ENCODE data around the gene TMEM132E. TPM values are rescaled to one million over a fixed set of nuclear protein-coding genes. Genes with fewer than 3 reads are reported as not detected.

The TMEM132E gene
- total and polyA plus RNA-seq, 3 donors from 2014 or later: 2.6 to 3.6 (median 3.1) TPM

- no peaks in the 10 kb centered on the region for H3K36me3 ChIP-seq (ENCODE audit: low read depth, missing control alignments)
- H3K9me3 ChIP-seq: no peaks in the 10 kb centered on the region
- no peak overlapping the region for H3K4me3 ChIP-seq
- no peak for TF ChIP-seq POLR2A (IDR thresholded peaks at IDR 0.05)
- no peak for TF ChIP-seq CTCF (IDR thresholded peaks at IDR 0.05)
- 42 to 49% methylated on average over 22 of the region's 22 CpGs for WGBS, 2 donors
- no peak for DNase-seq
- H3K27me3 ChIP-seq: no peaks in the 10 kb centered on the region
- no peaks in the 10 kb centered on the region for H3K4me1 ChIP-seq
- intact Hi-C loops (cut with DNase I; ENCODE audit: low total_unique reads): no loop called here
- no peak overlapping the region for H3K27ac ChIP-seq
These were observed 86.7 kb downstream of the TMEM132E start for GRCh38 chr17:34665819-34666763.

- TF ChIP-seq POLR2A (IDR thresholded peaks at IDR 0.05) (no peak), CTCF (IDR thresholded peaks at IDR 0.05) (no peak)
- no peaks in the 10 kb centered on the region for H3K36me3 ChIP-seq (ENCODE audit: low read depth, missing control alignments)
- no peaks in the 10 kb centered on the region for H3K27me3 ChIP-seq
- H3K4me3 ChIP-seq: no peak overlapping the region
- DNase-seq: no peak
- H3K27ac ChIP-seq: no peak overlapping the region
- H3K4me1 ChIP-seq: no peaks in the 10 kb centered on the region
- H3K9me3 ChIP-seq: no peaks in the 10 kb centered on the region
- 79 to 83% methylated on average over 1 to 2 of the region's 2 CpGs for WGBS, 2 donors
- intact Hi-C loops (cut with DNase I; ENCODE audit: low total_unique reads): no loop called here
These were observed 88.3 kb downstream of the TMEM132E start for GRCh38 chr17:34667656-34668055.

GRCh38 chr17:34668206-34668605 is 88.8 kb downstream of the TMEM132E start:
- no peak for TF ChIP-seq CTCF (IDR thresholded peaks at IDR 0.05)
- no peak for TF ChIP-seq POLR2A (IDR thresholded peaks at IDR 0.05)
- no peaks in the 10 kb centered on the region for H3K36me3 ChIP-seq (ENCODE audit: low read depth, missing control alignments)

GRCh38 chr17:34669511-34669910 is 90.1 kb downstream of the TMEM132E start:
- Histone ChIP-seq H3K36me3 (ENCODE audit: low read depth, missing control alignments) (no peaks in the 10 kb centered on the region), H3K4me3 (no peak overlapping the region), H3K4me1 (no peaks in the 10 kb centered on the region), H3K9me3 (no peaks in the 10 kb centered on the region), H3K27ac (no peak overlapping the region), H3K27me3 (no peaks in the 10 kb centered on the region)
- DNase-seq: no peak
- no peak for TF ChIP-seq POLR2A (IDR thresholded peaks at IDR 0.05)
- no peak for TF ChIP-seq CTCF (IDR thresholded peaks at IDR 0.05)
- intact Hi-C loops (cut with DNase I; ENCODE audit: low total_unique reads): no loop called here
- 68 to 83% methylated on average over 5 of the region's 5 CpGs for WGBS, 2 donors

More at GRCh38 chr17:34668206-34668605, 88.8 kb downstream of the TMEM132E start:
- intact Hi-C loops (cut with DNase I; ENCODE audit: low total_unique reads): no loop called here
- Histone ChIP-seq H3K4me1 (no peaks in the 10 kb centered on the region), H3K27ac (no peak overlapping the region), H3K27me3 (no peaks in the 10 kb centered on the region), H3K9me3 (no peaks in the 10 kb centered on the region), H3K4me3 (no peak overlapping the region)
- 85 to 87% methylated on average over 3 of the region's 3 CpGs for WGBS, 2 donors
- DNase-seq: no peak

All from testis (tissue), 3 donors.